GM12801 (cell line): ENCODE data around the gene DELE1.

Experiments
- CTCF ChIP-seq: IDR thresholded peaks from one replicate; pipeline ENCODE4 v1.5.1; 2011; ENCODE audit warnings: control low read depth; ENCODE audit not compliant: insufficient read length; ENCODE audit errors: extremely low read depth

The DELE1 gene

GRCh38 chr5:141881886-141882285 lies 41.8 kb upstream of the DELE1 start:
- TF ChIP-seq CTCF: no peak

GRCh38 chr5:141882594-141883183 lies 41.0 kb upstream of the DELE1 start:
- TF ChIP-seq CTCF: no peak

GRCh38 chr5:141883184-141883891 lies 40.3 kb upstream of the DELE1 start:
- no peak for TF ChIP-seq CTCF

- no peak for TF ChIP-seq CTCF
Measured at GRCh38 chr5:141883892-141884318, 39.8 kb upstream of the DELE1 start.

- TF ChIP-seq CTCF: no peak
Measured at GRCh38 chr5:141889282-141889871, 34.3 kb upstream of the DELE1 start.

GRCh38 chr5:141897425-141897824 lies 26.2 kb upstream of the DELE1 start:
- TF ChIP-seq CTCF: no peak

- no peak for TF ChIP-seq CTCF
Measured at GRCh38 chr5:141898448-141899049, 25.1 kb upstream of the DELE1 start.
